K562 (cell line): Measurements from ENCODE around the gene DNAH1. TPM values are rescaled to one million over a fixed set of nuclear protein-coding genes. Genes with fewer than 3 reads are reported as not detected.

Source experiments
- BRD9 ChIP-seq: fragments of 450-650 bp; IDR thresholded peaks from 2 replicates; pipeline ENCODE4 v1.6.1; 2018; ENCODE audit warnings: low read depth; ENCODE audit not compliant: partially characterized antibody
- CBFB ChIP-seq: sonication (generic); formaldehyde crosslinking; IDR thresholded peaks from 2 replicates; pipeline ENCODE4 v1.4.0; 2020; ENCODE audit warnings: mild to moderate bottlenecking, missing genetic modification reagents
- CREB3L1 ChIP-seq: fragments of 450-650 bp; IDR thresholded peaks from 2 replicates; pipeline ENCODE4 v1.6.1; 2014; ENCODE audit warnings: low read depth, mild to moderate bottlenecking, moderate library complexity, borderline replicate concordance
- DACH1 ChIP-seq: fragments of 450-650 bp; IDR thresholded peaks from 2 replicates; pipeline ENCODE4 v1.6.1; 2018; ENCODE audit not compliant: partially characterized antibody
- HES1 ChIP-seq: fragments of 450-650 bp; IDR thresholded peaks from 2 replicates; pipeline ENCODE4 v1.6.1; 2016; ENCODE audit warnings: low read depth, mild to moderate bottlenecking, moderate library complexity
- HIVEP1 ChIP-seq: fragments of 250-450 bp; sonication (Bioruptor Pico); IDR thresholded peaks from 2 replicates; pipeline ENCODE4 v1.4.0; 2020; ENCODE audit warnings: mild to moderate bottlenecking
- KAT2B ChIP-seq: IDR thresholded peaks from one replicate; pipeline ENCODE4 v1.6.1; 2012; ENCODE audit warnings: low read depth, mild to moderate bottlenecking, control low read depth, inconsistent platforms, low read length, moderate library complexity
- NCOA1 ChIP-seq: fragments of 450-650 bp; IDR thresholded peaks from 2 replicates; pipeline ENCODE4 v1.6.1; 2016; ENCODE audit warnings: low read depth
- NCOA4 ChIP-seq: fragments of 450-650 bp; IDR thresholded peaks from 2 replicates; pipeline ENCODE4 v1.6.1; 2018; ENCODE audit warnings: mild to moderate bottlenecking; ENCODE audit not compliant: partially characterized antibody
- NEUROD1 ChIP-seq: fragments of 150-350 bp; IDR thresholded peaks from 2 replicates; pipeline ENCODE4 v1.6.1; 2014; ENCODE audit warnings: borderline replicate concordance, low read length, low read depth; ENCODE audit not compliant: partially characterized antibody
- PBX2 ChIP-seq, 2 experiments: IDR thresholded peaks in 1 of 2; conservative IDR thresholded peaks in 1 of 2; 2 replicates each; pipeline ENCODE4 v1.6.1; 2016; ENCODE audit warnings: low read depth in 2 of 2, mild to moderate bottlenecking in 1 of 2, missing compliant biosample characterization in 1 of 2, missing genetic modification characterization in 1 of 2, moderate library complexity in 1 of 2
- SIN3A ChIP-seq, 2 experiments: fragments of 150-350 bp in 1 of 2; IDR thresholded peaks; 2 replicates each; pipeline ENCODE4 v1.6.1; 2011 to 2016; ENCODE audit warnings: borderline replicate concordance in 2 of 2, low read depth in 2 of 2, low read length in 2 of 2, mild to moderate bottlenecking in 2 of 2, moderate library complexity in 2 of 2; ENCODE audit not compliant: control insufficient read depth in 1 of 2
- TAF7 ChIP-seq: fragments of 450-650 bp; IDR thresholded peaks from 2 replicates; pipeline ENCODE4 v1.6.1; 2016; ENCODE audit warnings: missing genetic modification characterization, missing compliant biosample characterization
- USF2 ChIP-seq: sonication (generic); formaldehyde crosslinking; IDR thresholded peaks from 2 replicates; pipeline ENCODE4 v1.5.0; 2020; ENCODE audit warnings: missing genetic modification reagents
- ZEB2 ChIP-seq: fragments of 450-650 bp; IDR thresholded peaks from 2 replicates; pipeline ENCODE4 v1.6.1; 2016
- ZNF239 ChIP-seq: fragments of 250-450 bp; sonication (Bioruptor Pico); IDR thresholded peaks from 2 replicates; pipeline ENCODE4 v1.4.0; 2020; ENCODE audit warnings: mild to moderate bottlenecking
- ZNF274 ChIP-seq: IDR thresholded peaks from 2 replicates; pipeline ENCODE4 v1.6.1; 2011; ENCODE audit warnings: low read depth, mild to moderate bottlenecking, low read length, moderate library complexity, borderline replicate concordance
- ZNF282 ChIP-seq: sonication (generic); formaldehyde crosslinking; IDR thresholded peaks from 2 replicates; pipeline ENCODE4 v1.8.1; 2023; ENCODE audit warnings: missing genetic modification reagents
- polyA plus RNA-seq, 8 experiments: library from polyadenylated mRNA; depleted of rRNA in 4 of 8; stranded (reverse) in 5 of 8; unstranded in 3 of 8; fragments of >200 nt; fragmentation: Nextera tagmentation in 2 of 8; fragmentation: Illumina TruSeq in 1 of 8; extraction: Ambion mirVana in 2 of 8; extraction: Trizol in 1 of 8; gene quantifications; 2 replicates each; pipeline versions ENCODE4 v1.2.1 to v1.2.3, GENCODE V29; 2011 to 2014; ENCODE audit warnings: inconsistent platforms in 1 of 8, missing spikeins in 1 of 8
- total RNA-seq, 7 experiments: library from RNA; depleted of rRNA in 6 of 7; stranded (reverse); fragments of >200 nt in 6 of 7; fragmentation: Illumina TruSeq in 2 of 7; extraction: Trizol in 2 of 7; gene quantifications; 2 replicates each; pipeline versions ENCODE4 v1.2.1 to v1.2.3, GENCODE V29; 2011 to 2021; ENCODE audit warnings: low replicate concordance in 1 of 7

The DNAH1 gene
- total and polyA plus RNA-seq, 9 of the 15 experiments (the other 6 are each of a cell fraction or from before 2014, with no cell fraction given): 0.04 to 0.84 (median 0.50) TPM

GRCh38 chr3:52299879-52300611 lies 16.1 kb upstream of the DNAH1 start (continued):
- TF ChIP-seq HIVEP1 (CRISPR knock-in tag): peak; percentile 77; the same call in 1 of the 2 replicates
- TF ChIP-seq NCOA4: no peak
- no peak for TF ChIP-seq ZNF274
- TF ChIP-seq HES1: no peak
- TF ChIP-seq ZNF239 (CRISPR knock-in tag): no peak
- TF ChIP-seq USF2 (CRISPR knock-in tag): no peak
- no peak for TF ChIP-seq NCOA1
- TF ChIP-seq BRD9: no peak
- TF ChIP-seq ZNF282 (CRISPR knock-in tag): no peak
- no peak for TF ChIP-seq CREB3L1
- no peak for TF ChIP-seq TAF7 (tag)
- TF ChIP-seq NEUROD1: peak; percentile 61
- no peak for TF ChIP-seq PBX2 (CRISPR knock-in tag; IDR thresholded peaks at IDR 0.05; ENCODE audit: low read depth)
- no peak for TF ChIP-seq PBX2 (tag; conservative IDR thresholded peaks at IDR 0.05; ENCODE audit: low read depth)
- no peak for TF ChIP-seq KAT2B
- no peak for TF ChIP-seq DACH1
- no peak for TF ChIP-seq CBFB (CRISPR knock-in tag)
- TF ChIP-seq ZEB2: peak; percentile 75; the same call in 1 of the 2 replicates
- no peak for TF ChIP-seq SIN3A (IDR thresholded peaks at IDR 0.05; ENCODE audit: borderline replicate concordance in 2 of 2, control insufficient read depth in 1 of 2, low read depth in 2 of 2, low read length in 2 of 2)
